DND-41 (cell line): Measurements from ENCODE around the gene THSD4.

ENCODE experiments used
- ATAC-seq: fragments of 200-7000 bp; cut with Tn5 transposase; 3 replicates; pipeline ENCODE4 v1.9.1; 2021; ENCODE audit warnings: low read depth; ENCODE audit not compliant: insufficient read depth
- DNase-seq: peaks from one replicate; pipeline ENCODE4 v3.0.0-alpha.2; 2020
- H2AFZ ChIP-seq: 2 replicates; pipeline ENCODE4 v1.6.0; 2012; ENCODE audit warnings: low read depth, low read length
- H3K27ac ChIP-seq: 2 replicates; pipeline ENCODE4 v1.5.1; 2012; ENCODE audit warnings: low read length, inconsistent platforms
- H3K27me3 ChIP-seq: fragments of 200-600 bp; sonication (generic); 2 replicates; pipeline ENCODE4 v1.6.0; 2012; ENCODE audit warnings: low read length, mild to moderate bottlenecking, inconsistent platforms; ENCODE audit not compliant: insufficient read depth, poor library complexity
- H3K36me3 ChIP-seq: 2 replicates; pipeline ENCODE4 v1.5.1; 2012; ENCODE audit warnings: low read length, inconsistent platforms; ENCODE audit not compliant: insufficient read depth
- H3K4me1 ChIP-seq: 2 replicates; pipeline ENCODE4 v1.5.1; 2012; ENCODE audit warnings: mild to moderate bottlenecking, low read length; ENCODE audit not compliant: insufficient read depth
- H3K4me2 ChIP-seq: 2 replicates; pipeline ENCODE4 v1.6.0; 2012; ENCODE audit warnings: mild to moderate bottlenecking, moderate library complexity, low read length, inconsistent platforms; ENCODE audit not compliant: insufficient read depth
- H3K4me3 ChIP-seq, 2 experiments: fragments of 200-600 bp in 1 of 2; shearing (Covaris generic) in 1 of 2; 2 replicates each; pipeline ENCODE4 v1.5.1; 2012 to 2016; ENCODE audit warnings: inconsistent platforms in 2 of 2, low read length in 2 of 2, mild to moderate bottlenecking in 2 of 2, low read depth in 1 of 2, moderate library complexity in 1 of 2
- H3K79me2 ChIP-seq: 2 replicates; pipeline ENCODE4 v1.6.0; 2012; ENCODE audit warnings: low read length, inconsistent platforms; ENCODE audit not compliant: insufficient read depth
- H3K9ac ChIP-seq: 2 replicates; pipeline ENCODE4 v1.6.0; 2012; ENCODE audit warnings: low read depth, mild to moderate bottlenecking, inconsistent platforms, low read length, moderate library complexity
- H3K9me3 ChIP-seq: 2 replicates; pipeline ENCODE4 v1.5.1; 2012; ENCODE audit warnings: low read length, moderate library complexity, mild to moderate bottlenecking, inconsistent platforms; ENCODE audit not compliant: insufficient read depth, severe bottlenecking
- H4K20me1 ChIP-seq: 2 replicates; pipeline ENCODE4 v1.6.0; 2012; ENCODE audit warnings: low read length; ENCODE audit not compliant: insufficient read depth
- EZH2 ChIP-seq: IDR thresholded peaks from 3 replicates; pipeline ENCODE4 v1.6.1; 2012; ENCODE audit warnings: borderline replicate concordance, low read depth, mild to moderate bottlenecking, moderate library complexity, low read length, inconsistent platforms; ENCODE audit not compliant: severe bottlenecking
- TF ChIP-seq, protein P1 (sequence below): IDR thresholded peaks from 2 replicates; pipeline ENCODE4 v1.5.1; 2012; ENCODE audit warnings: borderline replicate concordance, low read length, moderate library complexity, mild to moderate bottlenecking; ENCODE audit not compliant: poor library complexity, severe bottlenecking; ENCODE audit errors: extremely low read depth

THSD4 gene

DNA sequence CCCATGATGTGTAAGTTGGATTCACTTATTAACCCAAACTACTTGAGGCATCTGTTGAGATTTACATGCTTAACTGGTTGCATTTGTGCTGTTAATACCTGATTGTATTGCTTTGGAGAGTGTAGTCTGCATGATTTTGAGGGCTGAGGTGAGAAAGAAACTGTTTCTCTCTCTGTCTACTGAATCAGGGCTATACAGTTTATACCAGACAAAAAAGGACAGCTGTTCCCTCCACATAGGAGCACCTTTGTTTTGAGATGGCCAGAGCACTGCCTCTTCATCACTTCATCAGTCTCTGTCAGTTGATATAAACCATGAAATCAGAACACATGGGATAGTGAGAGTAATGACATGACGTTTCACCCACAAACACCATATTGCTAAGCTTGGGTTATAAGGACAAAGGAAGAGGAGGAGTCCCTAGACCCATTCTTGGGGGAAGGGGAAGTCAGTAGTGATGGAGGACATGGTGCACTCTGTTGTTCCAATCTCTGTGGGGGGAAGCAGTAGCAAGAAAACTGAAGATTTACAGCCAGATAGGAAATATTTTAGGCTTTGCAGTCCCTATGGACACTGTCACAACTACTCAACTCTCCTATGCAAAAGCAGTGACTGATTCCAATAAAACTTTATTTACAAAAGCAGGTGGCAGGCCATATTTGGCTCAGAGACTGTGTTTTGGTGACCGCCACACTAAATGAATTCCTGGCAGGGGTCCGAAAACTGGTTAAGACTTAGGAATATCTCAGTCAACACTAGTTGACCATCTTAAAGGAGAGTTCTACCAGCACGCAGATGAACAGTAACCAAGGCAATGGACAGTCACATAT lies 571.2 kb downstream of the THSD4 start:
- DNase-seq (no peak), ATAC-seq (no peak)
- no peak overlapping the region for H3K9ac ChIP-seq
- H2AFZ ChIP-seq, result no peak overlapping the region
- H3K9me3 ChIP-seq, result no peaks in the 10 kb centered on the region
- no peak overlapping the region for H3K4me2 ChIP-seq
- H3K4me3 ChIP-seq, result no peak overlapping the region
- H3K27me3 ChIP-seq, result no peaks in the 10 kb centered on the region
- TF ChIP-seq EZH2, result no peak
- TF ChIP-seq, protein P1, sequence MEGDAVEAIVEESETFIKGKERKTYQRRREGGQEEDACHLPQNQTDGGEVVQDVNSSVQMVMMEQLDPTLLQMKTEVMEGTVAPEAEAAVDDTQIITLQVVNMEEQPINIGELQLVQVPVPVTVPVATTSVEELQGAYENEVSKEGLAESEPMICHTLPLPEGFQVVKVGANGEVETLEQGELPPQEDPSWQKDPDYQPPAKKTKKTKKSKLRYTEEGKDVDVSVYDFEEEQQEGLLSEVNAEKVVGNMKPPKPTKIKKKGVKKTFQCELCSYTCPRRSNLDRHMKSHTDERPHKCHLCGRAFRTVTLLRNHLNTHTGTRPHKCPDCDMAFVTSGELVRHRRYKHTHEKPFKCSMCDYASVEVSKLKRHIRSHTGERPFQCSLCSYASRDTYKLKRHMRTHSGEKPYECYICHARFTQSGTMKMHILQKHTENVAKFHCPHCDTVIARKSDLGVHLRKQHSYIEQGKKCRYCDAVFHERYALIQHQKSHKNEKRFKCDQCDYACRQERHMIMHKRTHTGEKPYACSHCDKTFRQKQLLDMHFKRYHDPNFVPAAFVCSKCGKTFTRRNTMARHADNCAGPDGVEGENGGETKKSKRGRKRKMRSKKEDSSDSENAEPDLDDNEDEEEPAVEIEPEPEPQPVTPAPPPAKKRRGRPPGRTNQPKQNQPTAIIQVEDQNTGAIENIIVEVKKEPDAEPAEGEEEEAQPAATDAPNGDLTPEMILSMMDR, result no peak
- H3K27ac ChIP-seq, result no peak overlapping the region
- H3K36me3 ChIP-seq, result no peaks in the 10 kb centered on the region
- no peaks in the 10 kb centered on the region for H3K79me2 ChIP-seq
- H4K20me1 ChIP-seq, result no peaks in the 10 kb centered on the region
- no peaks in the 10 kb centered on the region for H3K4me1 ChIP-seq

DNA sequence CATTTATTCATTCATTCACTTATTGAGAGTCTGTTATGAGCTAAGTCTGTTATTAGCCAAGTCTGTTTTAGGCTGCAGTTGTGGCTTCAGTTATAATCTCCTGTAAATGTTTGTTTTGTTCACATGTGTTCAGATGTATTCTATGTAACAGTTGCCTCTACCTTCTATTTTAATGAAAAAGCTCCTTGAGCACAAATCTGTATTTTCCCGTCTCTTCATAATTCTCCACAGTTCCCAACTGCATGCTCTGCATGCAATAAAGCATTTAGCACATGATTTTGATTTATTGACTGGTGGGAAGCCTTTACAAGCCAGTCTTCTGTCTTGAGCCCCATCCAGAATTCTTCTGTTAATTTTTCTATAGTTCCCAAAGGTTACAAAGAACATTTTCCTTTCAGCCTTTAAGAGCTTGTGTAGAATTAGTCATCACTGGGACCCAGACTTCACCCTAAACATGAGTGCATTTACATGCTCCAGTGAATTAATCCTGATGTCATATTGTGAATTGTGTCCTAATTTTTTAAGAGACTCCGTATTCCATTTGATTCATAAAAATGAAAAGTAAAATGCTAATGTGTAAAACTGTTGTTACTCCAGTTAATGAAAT lies 572.7 kb downstream of the THSD4 start:
- DNase-seq (no peak), ATAC-seq (no peak)
- Histone ChIP-seq H3K27ac (no peak overlapping the region), H3K4me1 (no peaks in the 10 kb centered on the region), H3K36me3 (no peaks in the 10 kb centered on the region), H3K4me2 (no peak overlapping the region), H2AFZ (no peak overlapping the region), H3K27me3 (peaks cover 3% of the 10 kb centered on the region), H3K79me2 (no peaks in the 10 kb centered on the region), H3K4me3 (no peak overlapping the region), H4K20me1 (no peaks in the 10 kb centered on the region), H3K9me3 (no peaks in the 10 kb centered on the region), H3K9ac (no peak overlapping the region)
- TF ChIP-seq, protein P1, result no peak
- no peak for TF ChIP-seq EZH2

DNA sequence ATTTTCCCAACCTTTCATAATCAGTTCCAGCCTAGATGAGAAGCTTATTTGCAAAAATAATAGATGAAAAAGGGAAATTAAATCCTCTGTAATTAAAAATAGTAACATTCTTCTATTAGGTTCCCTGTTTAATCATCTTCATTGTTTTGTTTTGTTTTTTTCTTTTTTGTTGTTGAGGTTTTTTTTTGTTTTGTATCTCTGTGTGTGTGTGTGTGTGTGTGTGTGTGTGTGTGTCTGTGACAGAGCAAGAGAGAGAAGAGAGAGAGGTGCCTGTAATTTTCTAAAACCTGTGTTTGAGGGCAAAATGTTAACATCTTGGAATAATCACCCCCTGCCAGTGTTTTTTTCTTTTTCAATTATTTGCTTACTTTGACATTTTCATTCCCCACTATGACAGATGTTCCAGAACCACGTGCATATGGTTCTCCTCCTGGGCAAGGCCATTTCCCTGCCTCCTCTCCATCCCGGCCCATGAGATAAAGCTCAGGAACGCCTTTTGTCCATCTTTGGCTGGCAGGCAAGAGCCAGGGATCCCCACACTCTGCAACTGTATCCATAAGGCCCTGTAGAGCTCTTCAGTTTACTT lies 573.3 kb downstream of the THSD4 start:
- no peak overlapping the region for H2AFZ ChIP-seq
- no peaks in the 10 kb centered on the region for H3K36me3 ChIP-seq
- H3K79me2 ChIP-seq, result no peaks in the 10 kb centered on the region
- no peak overlapping the region for H3K4me3 ChIP-seq
- H3K9me3 ChIP-seq, result no peaks in the 10 kb centered on the region
- no peak overlapping the region for H3K27ac ChIP-seq
- ATAC-seq (no peak), DNase-seq (no peak)
- H3K9ac ChIP-seq, result no peak overlapping the region
- H3K27me3 ChIP-seq, result peaks cover 3% of the 10 kb centered on the region
- TF ChIP-seq, protein P1, result no peak
- no peak for TF ChIP-seq EZH2
- no peaks in the 10 kb centered on the region for H4K20me1 ChIP-seq
- H3K4me2 ChIP-seq, result no peak overlapping the region
- H3K4me1 ChIP-seq, result no peaks in the 10 kb centered on the region
